B cell (primary cell): ENCODE data around the gene PTH1R.

ENCODE experiments used
- EZH2 ChIP-seq: IDR thresholded peaks from 2 replicates; pipeline ENCODE4 v1.6.1; 2012; ENCODE audit warnings: borderline replicate concordance, low read depth, mild to moderate bottlenecking, moderate library complexity, low read length; ENCODE audit not compliant: insufficient read depth, poor library complexity, severe bottlenecking
- TF ChIP-seq, protein P1 (sequence below): fragments of 200-600 bp; IDR thresholded peaks from one replicate; pipeline ENCODE4 v1.8.0; 2022; ENCODE audit warnings: antibody characterized with exemption, mild to moderate bottlenecking

DNA sequence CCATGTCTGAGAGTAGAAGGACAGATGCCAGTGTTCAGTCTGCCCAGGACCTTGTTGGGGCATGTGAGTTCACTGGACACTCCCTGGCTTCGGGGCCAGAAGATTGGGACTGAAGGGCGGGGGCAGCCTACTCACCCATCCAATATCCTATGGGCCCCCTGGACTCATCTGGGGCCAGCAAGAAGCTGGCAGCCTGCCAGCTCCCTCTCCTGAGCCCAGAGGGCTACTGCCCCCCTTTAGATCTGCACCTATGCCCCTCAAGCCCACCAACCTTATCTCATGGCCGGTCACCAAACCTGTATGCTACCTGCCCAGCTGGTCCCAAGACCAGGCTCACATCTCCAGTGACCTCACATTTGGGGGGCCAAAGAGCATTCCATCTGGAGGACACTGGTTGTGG, 8.1 kb downstream of the PTH1R start:
- TF ChIP-seq, protein P1, sequence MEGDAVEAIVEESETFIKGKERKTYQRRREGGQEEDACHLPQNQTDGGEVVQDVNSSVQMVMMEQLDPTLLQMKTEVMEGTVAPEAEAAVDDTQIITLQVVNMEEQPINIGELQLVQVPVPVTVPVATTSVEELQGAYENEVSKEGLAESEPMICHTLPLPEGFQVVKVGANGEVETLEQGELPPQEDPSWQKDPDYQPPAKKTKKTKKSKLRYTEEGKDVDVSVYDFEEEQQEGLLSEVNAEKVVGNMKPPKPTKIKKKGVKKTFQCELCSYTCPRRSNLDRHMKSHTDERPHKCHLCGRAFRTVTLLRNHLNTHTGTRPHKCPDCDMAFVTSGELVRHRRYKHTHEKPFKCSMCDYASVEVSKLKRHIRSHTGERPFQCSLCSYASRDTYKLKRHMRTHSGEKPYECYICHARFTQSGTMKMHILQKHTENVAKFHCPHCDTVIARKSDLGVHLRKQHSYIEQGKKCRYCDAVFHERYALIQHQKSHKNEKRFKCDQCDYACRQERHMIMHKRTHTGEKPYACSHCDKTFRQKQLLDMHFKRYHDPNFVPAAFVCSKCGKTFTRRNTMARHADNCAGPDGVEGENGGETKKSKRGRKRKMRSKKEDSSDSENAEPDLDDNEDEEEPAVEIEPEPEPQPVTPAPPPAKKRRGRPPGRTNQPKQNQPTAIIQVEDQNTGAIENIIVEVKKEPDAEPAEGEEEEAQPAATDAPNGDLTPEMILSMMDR: no peak
- no peak for TF ChIP-seq EZH2
